Measurements from ENCODE around the gene CARD14.

CARD14 gene

DNA sequence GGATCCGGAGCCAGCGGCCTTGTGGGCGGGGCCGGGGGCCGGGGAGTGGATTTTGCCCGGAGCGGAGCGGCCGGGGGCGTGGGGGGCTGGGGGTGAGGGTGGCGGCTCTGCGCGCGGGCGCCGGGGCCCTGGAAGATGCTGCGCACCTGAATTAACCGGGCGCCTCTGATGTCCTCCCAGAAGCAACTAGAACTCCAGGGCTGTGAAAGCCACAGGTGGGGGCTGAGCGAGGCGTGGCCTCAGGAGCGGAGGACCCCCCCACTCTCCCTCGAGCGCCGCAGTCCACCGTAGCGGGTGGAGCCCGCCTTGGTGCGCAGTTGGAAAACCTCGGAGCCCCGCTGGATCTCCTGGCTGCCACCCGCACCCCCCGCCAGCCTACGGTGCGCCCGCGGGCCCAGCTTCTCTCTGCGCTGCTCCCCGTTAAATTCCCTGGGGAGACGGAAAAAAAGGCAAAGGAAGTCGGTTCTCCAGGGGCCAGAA, 50.9 kb downstream of the CARD14 start:
- Histone ChIP-seq H3K27me3 (ENCODE audit: control insufficient read depth in 2 of 2, insufficient read depth in 2 of 2, low read length in 2 of 2) (no peaks in the 10 kb centered on the region), H3K9ac (ENCODE audit: low read depth in 1 of 2, low read length in 2 of 2) (peak overlapping the region; percentile 5 to 89), H3K4me3 (ENCODE audit: low read length in 2 of 2) (peak overlapping the region; percentile 79 to 86), H3K4me1 (ENCODE audit: control insufficient read depth in 2 of 2, insufficient read depth in 2 of 2, low read length in 2 of 2) (peaks cover 14% of the 10 kb centered on the region in 2 donors), H3K27ac (ENCODE audit: low read depth in 2 of 2, low read length in 2 of 2) (peak overlapping the region in 1 of 2 donors; percentile 32), H3K36me3 (ENCODE audit: control insufficient read depth in 2 of 2, insufficient read depth in 2 of 2, low read length in 2 of 2) (peaks cover 13 to 15% of the 10 kb centered on the region in 2 donors), H3K9me3 (ENCODE audit: control insufficient read depth in 2 of 2, low read length in 2 of 2) (no peaks in the 10 kb centered on the region)

DNA sequence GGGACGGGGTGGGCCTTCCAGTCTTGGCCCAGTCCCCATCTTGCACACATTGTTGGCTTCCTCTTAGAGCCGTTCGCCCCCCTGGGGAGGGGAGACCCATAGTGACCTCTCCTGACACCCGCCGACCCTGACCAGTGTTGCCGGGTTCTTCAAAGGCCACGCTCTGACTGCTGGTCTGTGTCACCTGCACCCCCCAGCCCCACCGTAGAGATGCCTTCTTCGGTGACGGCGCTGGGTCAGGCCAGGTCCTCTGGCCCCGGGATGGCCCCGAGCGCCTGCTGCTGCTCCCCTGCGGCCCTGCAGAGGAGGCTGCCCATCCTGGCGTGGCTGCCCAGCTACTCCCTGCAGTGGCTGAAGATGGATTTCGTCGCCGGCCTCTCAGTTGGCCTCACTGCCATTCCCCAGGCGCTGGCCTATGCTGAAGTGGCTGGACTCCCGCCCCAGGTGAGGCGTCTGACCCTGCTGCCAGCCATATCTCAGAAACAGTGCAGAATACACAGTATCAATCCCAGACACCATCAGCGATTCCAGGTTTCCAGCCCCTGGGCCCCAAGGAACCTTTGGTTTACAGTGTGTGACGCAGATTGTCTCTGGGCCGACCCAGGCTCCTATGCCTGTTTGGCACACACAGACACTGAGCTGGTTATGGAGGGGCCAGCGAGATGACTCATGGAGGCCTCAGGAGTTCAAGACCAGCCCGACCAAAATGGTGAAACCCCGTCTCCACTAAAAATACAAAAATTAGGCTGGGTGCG, 51.7 kb downstream of the CARD14 start:
- peaks cover 14% of the 10 kb centered on the region in 2 donors for H3K4me1 ChIP-seq (ENCODE audit: control insufficient read depth in 2 of 2, insufficient read depth in 2 of 2, low read length in 2 of 2)
- no peak overlapping the region for H3K27ac ChIP-seq (ENCODE audit: low read depth in 2 of 2, low read length in 2 of 2)

DNA sequence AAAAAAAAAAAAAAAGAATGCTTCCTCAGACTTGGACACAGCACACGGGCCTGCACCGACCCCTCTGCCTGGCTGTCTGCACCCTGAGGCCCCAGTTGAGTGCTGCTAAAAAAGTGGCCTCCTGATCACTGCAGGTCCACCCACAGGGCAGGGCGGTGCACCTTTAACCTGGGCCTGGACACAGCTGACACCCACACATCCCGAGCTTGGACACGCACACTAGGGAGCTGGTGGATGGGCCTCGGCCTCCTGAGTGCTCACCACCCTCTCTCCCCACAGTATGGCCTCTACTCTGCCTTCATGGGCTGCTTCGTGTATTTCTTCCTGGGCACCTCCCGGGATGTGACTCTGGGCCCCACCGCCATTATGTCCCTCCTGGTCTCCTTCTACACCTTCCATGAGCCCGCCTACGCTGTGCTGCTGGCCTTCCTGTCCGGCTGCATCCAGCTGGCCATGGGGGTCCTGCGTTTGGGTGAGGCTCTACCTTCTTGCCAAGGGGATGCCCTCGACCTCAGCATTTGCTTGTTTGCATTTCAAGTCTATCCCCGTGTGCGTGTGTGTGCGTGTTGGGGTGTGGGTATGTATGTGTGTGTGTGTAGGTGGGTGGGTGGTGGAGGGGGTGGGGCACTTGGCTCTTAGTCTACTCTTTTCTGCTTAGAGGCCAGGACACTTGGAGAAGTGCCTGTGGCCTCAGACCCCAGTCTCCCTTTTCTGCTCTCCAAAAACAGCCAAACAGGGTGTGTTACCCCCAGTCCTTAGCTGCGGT, 52.7 kb downstream of the CARD14 start:
- Histone ChIP-seq H3K27me3 (ENCODE audit: control insufficient read depth in 2 of 2, insufficient read depth in 2 of 2, low read length in 2 of 2) (no peaks in the 10 kb centered on the region), H3K4me1 (ENCODE audit: control insufficient read depth in 2 of 2, insufficient read depth in 2 of 2, low read length in 2 of 2) (peaks cover 14% of the 10 kb centered on the region in 2 donors), H3K36me3 (ENCODE audit: control insufficient read depth in 2 of 2, insufficient read depth in 2 of 2, low read length in 2 of 2) (peaks cover 2 to 4% of the 10 kb centered on the region in 2 donors), H3K9ac (ENCODE audit: low read depth in 1 of 2, low read length in 2 of 2) (no peak overlapping the region), H3K9me3 (ENCODE audit: control insufficient read depth in 2 of 2, low read length in 2 of 2) (no peaks in the 10 kb centered on the region), H3K4me3 (ENCODE audit: low read length in 2 of 2) (no peak overlapping the region), H3K27ac (ENCODE audit: low read depth in 2 of 2, low read length in 2 of 2) (no peak overlapping the region)

More for the DNA sequence above, 51.7 kb downstream of the CARD14 start:
- peak overlapping the region in 1 of 2 donors; percentile 43 for H3K9ac ChIP-seq (ENCODE audit: low read depth in 1 of 2, low read length in 2 of 2)
- peaks cover 9 to 11% of the 10 kb centered on the region in 2 donors for H3K36me3 ChIP-seq (ENCODE audit: control insufficient read depth in 2 of 2, insufficient read depth in 2 of 2, low read length in 2 of 2)
- no peaks in the 10 kb centered on the region for H3K27me3 ChIP-seq (ENCODE audit: control insufficient read depth in 2 of 2, insufficient read depth in 2 of 2, low read length in 2 of 2)
- no peaks in the 10 kb centered on the region for H3K9me3 ChIP-seq (ENCODE audit: control insufficient read depth in 2 of 2, low read length in 2 of 2)
- peak overlapping the region; percentile 63 to 79 for H3K4me3 ChIP-seq (ENCODE audit: low read length in 2 of 2)

DNA sequence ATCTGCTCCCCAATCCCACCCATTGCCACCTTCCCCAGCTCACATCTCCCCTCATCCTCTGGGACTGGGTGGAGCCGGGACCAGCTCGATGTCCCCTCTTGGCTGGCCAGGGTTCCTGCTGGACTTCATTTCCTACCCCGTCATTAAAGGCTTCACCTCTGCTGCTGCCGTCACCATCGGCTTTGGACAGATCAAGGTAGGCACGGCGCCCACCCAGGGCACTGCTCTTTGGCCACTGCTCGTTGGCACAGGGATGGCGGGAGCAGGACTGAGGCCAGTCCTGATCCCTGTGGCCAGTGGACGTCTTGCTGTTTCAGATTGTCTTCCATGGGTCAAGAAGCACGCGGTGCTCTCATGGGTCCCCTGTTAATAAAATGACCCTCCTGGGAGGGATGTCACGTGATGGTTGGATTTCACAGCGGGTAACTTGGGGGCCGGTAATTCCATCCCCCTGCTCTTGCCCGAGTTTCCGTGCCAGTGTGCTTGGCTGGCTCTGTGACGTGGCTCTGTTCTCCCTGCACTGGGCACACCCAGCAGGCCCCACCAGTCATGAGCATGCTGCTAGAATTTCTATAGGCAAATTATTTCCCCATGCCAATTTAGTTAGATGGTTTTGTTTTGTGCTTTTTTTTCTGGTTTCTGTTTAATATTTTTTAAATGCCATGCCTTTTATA, 53.4 kb downstream of the CARD14 start:
- Histone ChIP-seq H3K4me3 (ENCODE audit: low read length in 2 of 2) (no peak overlapping the region), H3K9me3 (ENCODE audit: control insufficient read depth in 2 of 2, low read length in 2 of 2) (no peaks in the 10 kb centered on the region), H3K36me3 (ENCODE audit: control insufficient read depth in 2 of 2, insufficient read depth in 2 of 2, low read length in 2 of 2) (peaks cover 0 to 3% of the 10 kb centered on the region in 2 donors), H3K27me3 (ENCODE audit: control insufficient read depth in 2 of 2, insufficient read depth in 2 of 2, low read length in 2 of 2) (no peaks in the 10 kb centered on the region), H3K27ac (ENCODE audit: low read depth in 2 of 2, low read length in 2 of 2) (no peak overlapping the region), H3K9ac (ENCODE audit: low read depth in 1 of 2, low read length in 2 of 2) (no peak overlapping the region), H3K4me1 (ENCODE audit: control insufficient read depth in 2 of 2, insufficient read depth in 2 of 2, low read length in 2 of 2) (peaks cover 13 to 14% of the 10 kb centered on the region in 2 donors)

DNA sequence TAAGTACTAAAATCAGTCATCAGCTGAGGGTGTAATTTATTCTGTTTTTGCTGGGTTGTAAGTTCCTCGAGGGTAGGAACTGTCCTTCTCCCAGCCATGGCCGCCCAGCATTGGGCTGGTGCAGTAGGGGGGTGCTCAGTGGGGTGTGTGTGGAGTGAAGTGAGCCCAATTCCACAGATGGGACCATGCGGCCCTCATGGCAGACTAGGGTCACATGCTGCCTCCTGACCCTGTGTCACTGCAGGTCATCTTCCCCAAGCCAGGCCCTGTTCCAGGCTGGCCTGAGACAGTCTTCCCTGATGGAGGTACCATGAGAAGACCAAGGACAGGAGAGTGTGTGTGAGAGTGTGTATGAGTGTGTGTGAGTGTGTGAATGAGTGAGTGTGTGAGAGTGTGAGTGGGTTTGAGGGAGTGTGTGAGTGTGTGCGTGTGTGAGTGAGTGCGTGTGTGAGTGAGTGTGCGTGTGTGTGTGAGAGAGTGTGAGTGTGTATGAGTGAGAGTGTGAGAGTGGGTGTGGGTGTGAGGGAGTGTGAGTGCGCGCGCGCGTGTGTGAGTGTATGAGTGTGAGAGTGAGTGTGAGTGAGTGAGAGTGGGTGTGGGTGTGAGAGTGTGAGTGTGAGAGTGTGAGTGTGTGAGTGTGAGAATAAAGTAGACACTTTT, 54.1 kb downstream of the CARD14 start:
- H3K9me3 ChIP-seq (ENCODE audit: control insufficient read depth in 2 of 2, low read length in 2 of 2), result no peaks in the 10 kb centered on the region

DNA sequence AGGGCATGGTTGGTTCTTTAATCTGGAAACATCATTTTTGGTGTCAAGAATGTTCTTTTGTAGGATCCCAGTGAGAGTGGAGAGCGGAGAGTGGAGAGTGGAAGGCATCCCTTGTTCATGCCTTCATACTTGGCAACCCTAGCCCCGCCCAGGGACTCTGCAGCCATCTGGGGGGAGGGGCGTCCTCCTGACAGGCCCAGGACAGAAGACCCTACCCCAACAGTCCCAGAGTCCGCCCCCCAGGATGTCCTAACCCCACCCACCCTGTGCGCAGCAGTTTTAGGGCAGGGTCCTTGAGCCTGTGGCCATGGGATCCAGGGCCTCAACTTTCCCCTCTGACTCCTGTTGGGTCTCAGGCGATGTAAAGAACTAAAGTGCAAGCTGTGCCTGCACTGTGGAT, 54.9 kb downstream of the CARD14 start:
- no peak overlapping the region for H3K9ac ChIP-seq (ENCODE audit: low read depth in 1 of 2, low read length in 2 of 2)
- H3K9me3 ChIP-seq (ENCODE audit: control insufficient read depth in 2 of 2, low read length in 2 of 2), result no peaks in the 10 kb centered on the region
- H3K36me3 ChIP-seq (ENCODE audit: control insufficient read depth in 2 of 2, insufficient read depth in 2 of 2, low read length in 2 of 2), result peaks cover 0 to 3% of the 10 kb centered on the region in 2 donors
- H3K27ac ChIP-seq (ENCODE audit: low read depth in 2 of 2, low read length in 2 of 2), result no peak overlapping the region
- no peak overlapping the region for H3K4me3 ChIP-seq (ENCODE audit: low read length in 2 of 2)
- H3K4me1 ChIP-seq (ENCODE audit: control insufficient read depth in 2 of 2, insufficient read depth in 2 of 2, low read length in 2 of 2), result peaks cover 4 to 10% of the 10 kb centered on the region in 2 donors
- no peaks in the 10 kb centered on the region for H3K27me3 ChIP-seq (ENCODE audit: control insufficient read depth in 2 of 2, insufficient read depth in 2 of 2, low read length in 2 of 2)

More for the DNA sequence above, 54.1 kb downstream of the CARD14 start:
- no peak overlapping the region for H3K4me3 ChIP-seq (ENCODE audit: low read length in 2 of 2)
- H3K27me3 ChIP-seq (ENCODE audit: control insufficient read depth in 2 of 2, insufficient read depth in 2 of 2, low read length in 2 of 2), result no peaks in the 10 kb centered on the region
- no peak overlapping the region for H3K27ac ChIP-seq (ENCODE audit: low read depth in 2 of 2, low read length in 2 of 2)
- H3K4me1 ChIP-seq (ENCODE audit: control insufficient read depth in 2 of 2, insufficient read depth in 2 of 2, low read length in 2 of 2), result peaks cover 11 to 14% of the 10 kb centered on the region in 2 donors
- H3K9ac ChIP-seq (ENCODE audit: low read depth in 1 of 2, low read length in 2 of 2), result no peak overlapping the region
- H3K36me3 ChIP-seq (ENCODE audit: control insufficient read depth in 2 of 2, insufficient read depth in 2 of 2, low read length in 2 of 2), result peaks cover 0 to 3% of the 10 kb centered on the region in 2 donors

DNA sequence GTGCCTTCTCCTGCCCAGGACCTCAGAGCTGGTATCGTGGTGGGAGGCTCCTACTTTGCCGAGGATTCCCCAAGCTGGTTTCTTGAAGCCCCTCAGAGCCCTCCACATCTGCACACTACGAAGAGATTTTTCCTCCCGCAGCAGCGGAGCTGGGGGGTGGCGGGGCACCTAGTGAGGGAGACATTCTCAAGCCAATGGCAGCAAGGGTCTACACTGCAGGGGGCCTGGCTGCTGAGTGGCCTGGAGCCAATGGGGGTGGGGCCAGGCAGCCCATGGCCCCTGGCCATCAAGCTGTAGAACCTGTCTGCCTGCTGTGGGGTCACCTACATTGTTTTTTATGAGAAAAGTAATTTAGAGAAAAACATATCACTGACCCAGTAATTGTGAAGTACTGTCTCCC, 55.4 kb downstream of the CARD14 start:
- Histone ChIP-seq H3K9me3 (ENCODE audit: control insufficient read depth in 2 of 2, low read length in 2 of 2) (no peaks in the 10 kb centered on the region), H3K27ac (ENCODE audit: low read depth in 2 of 2, low read length in 2 of 2) (no peak overlapping the region), H3K4me3 (ENCODE audit: low read length in 2 of 2) (no peak overlapping the region), H3K36me3 (ENCODE audit: control insufficient read depth in 2 of 2, insufficient read depth in 2 of 2, low read length in 2 of 2) (peaks cover 0 to 3% of the 10 kb centered on the region in 2 donors), H3K27me3 (ENCODE audit: control insufficient read depth in 2 of 2, insufficient read depth in 2 of 2, low read length in 2 of 2) (no peaks in the 10 kb centered on the region), H3K4me1 (ENCODE audit: control insufficient read depth in 2 of 2, insufficient read depth in 2 of 2, low read length in 2 of 2) (peaks cover 3 to 6% of the 10 kb centered on the region in 2 donors), H3K9ac (ENCODE audit: low read depth in 1 of 2, low read length in 2 of 2) (no peak overlapping the region)

DNA sequence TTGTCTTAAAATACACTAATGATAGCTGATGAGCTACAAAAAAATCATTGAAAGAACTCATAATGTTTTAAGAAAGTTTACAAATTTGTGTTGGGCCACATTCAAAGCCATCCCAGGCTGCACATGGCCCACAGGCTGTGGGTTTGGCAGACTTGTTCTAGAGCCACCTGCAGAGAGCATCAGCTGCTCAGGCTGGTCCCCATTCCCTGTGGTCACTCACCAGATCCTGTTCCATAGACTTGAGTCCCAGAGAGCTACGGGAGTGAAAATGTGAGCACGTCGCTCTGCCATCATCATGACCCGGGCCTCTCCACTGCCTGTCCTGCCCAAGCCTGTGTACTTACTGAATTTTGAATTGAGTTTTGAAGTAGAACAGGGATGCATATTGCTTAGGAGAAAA, 57.3 kb downstream of the CARD14 start:
- Histone ChIP-seq H3K4me1 (ENCODE audit: control insufficient read depth in 2 of 2, insufficient read depth in 2 of 2, low read length in 2 of 2) (no peaks in the 10 kb centered on the region), H3K27ac (ENCODE audit: low read depth in 2 of 2, low read length in 2 of 2) (no peak overlapping the region), H3K4me3 (ENCODE audit: low read length in 2 of 2) (no peak overlapping the region), H3K27me3 (ENCODE audit: control insufficient read depth in 2 of 2, insufficient read depth in 2 of 2, low read length in 2 of 2) (no peaks in the 10 kb centered on the region), H3K9ac (ENCODE audit: low read depth in 1 of 2, low read length in 2 of 2) (no peak overlapping the region), H3K9me3 (ENCODE audit: control insufficient read depth in 2 of 2, low read length in 2 of 2) (peaks cover 0 to under 1% of the 10 kb centered on the region in 2 donors), H3K36me3 (ENCODE audit: control insufficient read depth in 2 of 2, insufficient read depth in 2 of 2, low read length in 2 of 2) (peaks cover 0 to 3% of the 10 kb centered on the region in 2 donors)

DNA sequence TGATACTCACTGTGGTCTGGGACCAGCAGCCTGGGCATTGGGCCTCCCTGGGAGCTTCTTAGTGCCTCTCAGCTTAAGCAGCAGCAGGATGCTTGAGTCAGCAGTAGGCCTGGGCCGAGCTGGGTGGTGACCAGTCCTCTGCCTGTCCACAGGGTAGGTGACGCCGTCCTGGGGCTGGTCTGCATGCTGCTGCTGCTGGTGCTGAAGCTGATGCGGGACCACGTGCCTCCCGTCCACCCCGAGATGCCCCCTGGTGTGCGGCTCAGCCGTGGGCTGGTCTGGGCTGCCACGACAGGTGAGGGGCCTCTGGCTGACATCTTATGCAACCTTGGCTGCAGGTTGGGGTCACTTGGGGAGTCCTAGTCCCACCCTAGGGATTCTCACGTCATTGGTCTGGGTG, 57.8 kb downstream of the CARD14 start:
- H3K9me3 ChIP-seq (ENCODE audit: control insufficient read depth in 2 of 2, low read length in 2 of 2), result peaks cover 0 to 5% of the 10 kb centered on the region in 2 donors
- H3K9ac ChIP-seq (ENCODE audit: low read depth in 1 of 2, low read length in 2 of 2), result no peak overlapping the region
- H3K27me3 ChIP-seq (ENCODE audit: control insufficient read depth in 2 of 2, insufficient read depth in 2 of 2, low read length in 2 of 2), result no peaks in the 10 kb centered on the region
- peaks cover 0 to 3% of the 10 kb centered on the region in 2 donors for H3K36me3 ChIP-seq (ENCODE audit: control insufficient read depth in 2 of 2, insufficient read depth in 2 of 2, low read length in 2 of 2)
- no peak overlapping the region for H3K4me3 ChIP-seq (ENCODE audit: low read length in 2 of 2)
- H3K27ac ChIP-seq (ENCODE audit: low read depth in 2 of 2, low read length in 2 of 2), result no peak overlapping the region
- H3K4me1 ChIP-seq (ENCODE audit: control insufficient read depth in 2 of 2, insufficient read depth in 2 of 2, low read length in 2 of 2), result no peaks in the 10 kb centered on the region
